ENCODE measurements around the gene KLK8. TPM values are rescaled to one million over a fixed set of nuclear protein-coding genes. Genes with fewer than 3 reads are reported as not detected.
"Not testable (repeated sequence)": the region's sequence is repeated elsewhere in the genome, so short reads cannot be mapped to it uniquely, and the experiment has no call there.

The KLK8 gene
- total RNA-seq, 4 donors from 2014 or later: not detected

GRCh38 chr19:50974702-50975556 lies 26.5 kb downstream of the KLK8 start:
- H3K27ac ChIP-seq (replicated peaks in 1 of 4): no peak overlapping the region
- H3K4me3 ChIP-seq: no peak overlapping the region
- peaks cover 0 to 78% (median 2%) of the 10 kb centered on the region in 4 donors for H3K27me3 ChIP-seq
- intact Hi-C loops (cut with DNase I): no loop called here
- 25% methylated on average over 4 of the region's 9 CpGs for WGBS
- TF ChIP-seq POLR2AphosphoS5 (IDR thresholded peaks at IDR 0.05) (no peak), EP300 (IDR thresholded peaks at IDR 0.05) (no peak)
- no peaks in the 10 kb centered on the region for H3K36me3 ChIP-seq
- no peaks in the 10 kb centered on the region for H3K9me3 ChIP-seq
- no peaks in the 10 kb centered on the region for H3K4me1 ChIP-seq
- DNase-seq (ENCODE audit: extremely low spot score): no peak

DNA sequence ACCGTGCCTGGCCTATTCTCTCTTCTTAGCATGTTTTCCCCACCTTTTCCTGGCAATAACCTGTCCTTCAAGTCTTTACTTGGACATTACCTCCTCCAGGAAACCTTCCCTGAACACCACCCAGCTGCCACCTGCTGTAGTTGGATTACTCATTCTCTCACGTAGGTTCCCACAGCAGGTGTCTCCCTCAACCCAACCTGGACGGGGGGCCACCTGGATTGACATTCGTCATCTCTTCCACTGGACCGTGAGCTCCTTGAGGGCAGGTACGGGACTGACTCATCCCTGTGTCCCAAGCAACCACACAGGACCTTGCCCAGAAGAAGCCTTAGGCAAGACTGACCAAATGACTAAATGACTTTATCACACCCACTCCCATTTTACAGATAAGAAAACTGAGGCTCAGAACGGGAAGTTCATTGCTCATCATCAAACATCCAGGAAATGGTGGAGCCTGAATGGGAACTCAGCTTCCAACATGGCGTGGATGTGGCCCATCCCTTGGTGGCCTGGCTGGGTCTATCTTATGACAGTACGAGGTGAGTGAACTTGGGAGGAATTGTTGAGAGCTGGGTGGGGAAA lies 28.5 kb downstream of the KLK8 start:
- intact Hi-C loops (cut with DNase I): no loop called here
- Histone ChIP-seq H3K27me3 (peaks cover 0 to 77% (median 0%) of the 10 kb centered on the region in 4 donors), H3K4me3 (no peak overlapping the region), H3K4me1 (no peaks in the 10 kb centered on the region), H3K27ac (replicated peaks in 1 of 4) (no peak overlapping the region), H3K9me3 (no peaks in the 10 kb centered on the region), H3K36me3 (no peaks in the 10 kb centered on the region)
- DNase-seq (ENCODE audit: extremely low spot score): no peak
- TF ChIP-seq POLR2A (IDR thresholded peaks at IDR 0.05; ENCODE audit: low read depth) (no peak), CTCF (IDR thresholded peaks at IDR 0.05) (no peak), POLR2AphosphoS5 (IDR thresholded peaks at IDR 0.05) (no peak), EP300 (IDR thresholded peaks at IDR 0.05) (no peak)
- WGBS: 76% methylated on average over 9 of the region's 9 CpGs

- peaks cover 0 to 77% (median 0%) of the 10 kb centered on the region in 4 donors for H3K27me3 ChIP-seq
- H3K9me3 ChIP-seq; H3K27ac ChIP-seq (replicated peaks in 1 of 4); intact Hi-C loops (cut with DNase I); H3K4me3 ChIP-seq; DNase-seq (ENCODE audit: extremely low spot score); H3K4me1 ChIP-seq; H3K36me3 ChIP-seq: not testable (repeated sequence)
- 80% methylated on average over 3 of the region's 3 CpGs for WGBS
These were observed 31.6 kb downstream of the KLK8 start for GRCh38 chr19:50969810-50970209.

DNA sequence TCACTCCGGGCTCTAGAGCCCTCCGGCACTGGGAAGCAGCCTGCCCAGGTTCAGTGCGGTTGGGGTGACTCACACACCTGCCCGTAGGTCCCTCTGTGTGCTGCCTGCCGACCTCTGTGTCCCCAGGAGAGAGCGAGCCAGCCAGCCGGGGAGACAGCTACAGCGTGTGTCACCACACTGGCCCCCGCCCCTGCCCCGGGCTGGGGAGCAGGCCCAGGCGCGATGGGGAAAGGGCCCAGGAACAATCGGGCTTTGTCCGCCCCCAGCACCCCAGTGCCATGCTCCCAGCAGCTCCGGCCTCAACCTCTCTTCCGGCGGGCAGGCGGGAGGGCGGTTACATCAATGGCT lies 32.0 kb downstream of the KLK8 start, which contains the start of gene KLK6:
Gene KLK6, minus strand, starts transcription at position 179 of the 348 bp plus-strand sequence. CDS start 1,487 bp downstream, outside the sequence.
- Histone ChIP-seq H3K27ac (replicated peaks in 1 of 4) (no peak within 1 kb of the TSS), H3K27me3 (peaks cover 0 to 77% (median 0%) of the 10 kb centered on the region in 4 donors), H3K36me3 (no peaks in the 10 kb centered on the region), H3K4me1 (no peaks in the 10 kb centered on the region), H3K9me3 (no peaks in the 10 kb centered on the region), H3K4me3 (no peak within 1 kb of the TSS)
- no peak for DNase-seq (ENCODE audit: extremely low spot score)
- intact Hi-C loops (cut with DNase I): no loop called here
- WGBS: 73% methylated on average over 17 of the region's 19 CpGs
- no peak for TF ChIP-seq POLR2AphosphoS5 (IDR thresholded peaks at IDR 0.05)
- no peak for TF ChIP-seq POLR2A (IDR thresholded peaks at IDR 0.05; ENCODE audit: low read depth)
- TF ChIP-seq EP300 (IDR thresholded peaks at IDR 0.05): no peak
- no peak for TF ChIP-seq CTCF (IDR thresholded peaks at IDR 0.05)

DNA sequence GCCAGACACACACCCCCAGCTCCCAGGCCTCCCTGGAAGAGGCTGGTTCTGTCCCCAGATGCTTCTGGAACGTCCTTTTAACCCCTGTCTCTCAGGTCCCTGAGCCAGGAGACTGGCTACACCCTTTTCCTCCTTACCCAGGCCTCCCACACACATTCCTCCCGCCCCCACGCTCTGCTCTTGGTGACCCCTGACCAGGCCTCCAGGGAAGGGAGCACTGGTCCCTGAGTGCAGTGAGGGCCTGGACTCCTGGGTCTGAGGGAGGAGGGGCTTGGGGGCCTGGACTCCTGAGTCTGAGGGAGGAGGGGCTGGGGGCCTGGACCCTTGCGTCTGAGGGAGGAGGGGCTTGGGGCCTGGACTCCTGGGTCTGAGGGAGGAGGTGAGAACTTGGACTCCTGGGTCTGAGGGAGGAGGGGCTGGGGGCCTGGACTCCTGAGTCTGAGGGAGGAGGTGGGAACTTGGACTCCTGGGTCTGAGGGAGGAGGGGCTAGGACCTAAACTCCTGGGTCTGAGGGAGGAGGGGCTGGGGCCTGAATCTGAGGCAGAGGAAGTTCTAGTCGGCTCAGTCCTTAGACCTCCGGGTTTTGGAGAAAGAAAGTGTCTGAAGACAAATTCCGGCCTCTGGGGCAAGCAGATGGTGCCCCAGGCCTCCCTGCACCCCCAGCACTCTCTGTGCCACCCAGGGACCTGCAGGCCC lies 32.5 kb downstream of the KLK8 start:
- WGBS: 33% methylated on average over 5 of the region's 7 CpGs

More for the DNA sequence above, 32.5 kb downstream of the KLK8 start:
- TF ChIP-seq POLR2AphosphoS5 (IDR thresholded peaks at IDR 0.05) (no peak), EP300 (IDR thresholded peaks at IDR 0.05) (no peak)
- H3K9me3 ChIP-seq: peaks cover 0 to 2% (median 0%) of the 10 kb centered on the region in 4 donors
- H3K36me3 ChIP-seq: no peaks in the 10 kb centered on the region
- DNase-seq (ENCODE audit: extremely low spot score): no peak
- peaks cover 0 to 81% (median 0%) of the 10 kb centered on the region in 4 donors for H3K27me3 ChIP-seq
- intact Hi-C loops (cut with DNase I): no loop called here
- H3K27ac ChIP-seq (replicated peaks in 1 of 4): no peak overlapping the region
- H3K4me3 ChIP-seq: no peak overlapping the region
- H3K4me1 ChIP-seq: no peaks in the 10 kb centered on the region

All from esophagus muscularis mucosa (tissue), 4 donors.